Mesenchymal stem cell (in vitro differentiated cells and primary cell): ENCODE measurements around the gene MMP27.

Experiments
- DNase-seq: peaks from one replicate; pipeline ENCODE4 v3.0.0-alpha.2; 2013
- H2AFZ ChIP-seq: one replicate; pipeline ENCODE4 v1.6.1; 2013; ENCODE audit warnings: low read depth, mild to moderate bottlenecking, control low read depth, inconsistent platforms, low read length, moderate library complexity
- H2AK5ac ChIP-seq: 2 replicates; pipeline ENCODE4 v1.6.1; 2013; ENCODE audit warnings: low read length, moderate library complexity, mild to moderate bottlenecking, inconsistent platforms; ENCODE audit not compliant: severe bottlenecking
- H2BK120ac ChIP-seq: one replicate; pipeline ENCODE4 v1.6.1; 2013; ENCODE audit warnings: low read depth, mild to moderate bottlenecking, inconsistent platforms, low read length, moderate library complexity
- H2BK12ac ChIP-seq, 2 experiments: one replicate each; pipeline ENCODE4 v1.6.1; 2013; ENCODE audit warnings: inconsistent platforms in 2 of 2, low read length in 2 of 2, mild to moderate bottlenecking in 2 of 2, moderate library complexity in 2 of 2, control low read depth in 1 of 2
- H2BK15ac ChIP-seq: one replicate; pipeline ENCODE4 v1.6.1; 2013; ENCODE audit warnings: mild to moderate bottlenecking, low read depth, inconsistent platforms; ENCODE audit not compliant: poor library complexity, severe bottlenecking
- H2BK5ac ChIP-seq: 2 replicates; pipeline ENCODE4 v1.6.1; 2013; ENCODE audit warnings: low read depth, mild to moderate bottlenecking, low read length, control low read depth, inconsistent platforms; ENCODE audit not compliant: poor library complexity, severe bottlenecking
- H3K14ac ChIP-seq, 2 experiments: one replicate each; pipeline ENCODE4 v1.6.1; 2013; ENCODE audit warnings: inconsistent platforms in 2 of 2, low read length in 2 of 2, control low read depth in 1 of 2, mild to moderate bottlenecking in 1 of 2, moderate library complexity in 1 of 2
- H3K18ac ChIP-seq, 2 experiments: one replicate each; pipeline ENCODE4 v1.6.1; 2013; ENCODE audit warnings: inconsistent platforms in 2 of 2, low read length in 2 of 2, control low read depth in 1 of 2, low read depth in 1 of 2, mild to moderate bottlenecking in 1 of 2
- H3K23ac ChIP-seq, 2 experiments: one replicate each; pipeline ENCODE4 v1.6.1; 2013; ENCODE audit warnings: inconsistent platforms in 2 of 2, low read length in 2 of 2, mild to moderate bottlenecking in 2 of 2, moderate library complexity in 2 of 2, control low read depth in 1 of 2
- H3K27ac ChIP-seq: 2 replicates; pipeline ENCODE4 v1.5.1; 2013; ENCODE audit warnings: mild to moderate bottlenecking, moderate library complexity, low read length, control low read depth, inconsistent platforms; ENCODE audit not compliant: poor library complexity, severe bottlenecking
- H3K27me3 ChIP-seq, 2 experiments: 2 replicates each; pipeline versions ENCODE4 v1.6.1 to v1.7.0; 2013; ENCODE audit warnings: low read length in 2 of 2, mild to moderate bottlenecking in 2 of 2, moderate library complexity in 2 of 2, control low read depth in 1 of 2, inconsistent platforms in 1 of 2; ENCODE audit not compliant: control insufficient read depth in 1 of 2, insufficient read depth in 1 of 2
- H3K36me3 ChIP-seq, 2 experiments: 2 replicates each; pipeline versions ENCODE4 v1.6.1 to v1.7.0; 2013; ENCODE audit warnings: low read length in 2 of 2, control low read depth in 1 of 2, inconsistent platforms in 1 of 2, low read depth in 1 of 2, mild to moderate bottlenecking in 1 of 2; ENCODE audit not compliant: insufficient read depth in 2 of 2, control insufficient read depth in 1 of 2
- H3K4ac ChIP-seq, 2 experiments: one replicate each; pipeline ENCODE4 v1.6.1; 2013; ENCODE audit warnings: inconsistent platforms in 2 of 2, low read length in 2 of 2, mild to moderate bottlenecking in 2 of 2, moderate library complexity in 2 of 2, control low read depth in 1 of 2, low read depth in 1 of 2
- H3K4me1 ChIP-seq: 2 replicates; pipeline ENCODE4 v1.6.1; 2013; ENCODE audit warnings: low read depth, low read length, control low read depth; ENCODE audit not compliant: control insufficient read depth, insufficient read depth
- H3K4me2 ChIP-seq: 2 replicates; pipeline ENCODE4 v1.6.1; 2013; ENCODE audit warnings: low read length, mild to moderate bottlenecking, inconsistent platforms; ENCODE audit not compliant: poor library complexity, severe bottlenecking
- H3K4me3 ChIP-seq, 2 experiments: 2 replicates each; pipeline versions ENCODE4 v1.5.1 to v1.7.0; 2013; ENCODE audit warnings: low read length in 2 of 2, mild to moderate bottlenecking in 2 of 2, control low read depth in 1 of 2, low read depth in 1 of 2; ENCODE audit not compliant: insufficient read depth in 1 of 2
- H3K79me1 ChIP-seq: replicated peaks from 2 replicates; pipeline ENCODE4 v1.6.1; 2013; ENCODE audit warnings: mild to moderate bottlenecking, control low read depth, low read length, inconsistent platforms; ENCODE audit not compliant: poor library complexity, severe bottlenecking
- H3K9ac ChIP-seq: 2 replicates; pipeline ENCODE4 v1.7.0; 2013; ENCODE audit warnings: mild to moderate bottlenecking, low read length, moderate library complexity
- H3K9me3 ChIP-seq: 2 replicates; pipeline ENCODE4 v1.7.0; 2013; ENCODE audit warnings: mild to moderate bottlenecking, low read length; ENCODE audit not compliant: control insufficient read depth
- H4K8ac ChIP-seq: one replicate; pipeline ENCODE4 v1.6.1; 2013; ENCODE audit warnings: inconsistent platforms, mild to moderate bottlenecking, low read length, moderate library complexity
- H4K91ac ChIP-seq: one replicate; pipeline ENCODE4 v1.6.1; 2013; ENCODE audit warnings: mild to moderate bottlenecking, low read length, inconsistent platforms
- WGBS: methylation state at CpG from one replicate; pipeline ENCODE4 v1.1.7; 2013; ENCODE audit warnings: mixed read lengths; 5-methylcytosine and 5-hydroxymethylcytosine counted together

The MMP27 gene

DNA sequence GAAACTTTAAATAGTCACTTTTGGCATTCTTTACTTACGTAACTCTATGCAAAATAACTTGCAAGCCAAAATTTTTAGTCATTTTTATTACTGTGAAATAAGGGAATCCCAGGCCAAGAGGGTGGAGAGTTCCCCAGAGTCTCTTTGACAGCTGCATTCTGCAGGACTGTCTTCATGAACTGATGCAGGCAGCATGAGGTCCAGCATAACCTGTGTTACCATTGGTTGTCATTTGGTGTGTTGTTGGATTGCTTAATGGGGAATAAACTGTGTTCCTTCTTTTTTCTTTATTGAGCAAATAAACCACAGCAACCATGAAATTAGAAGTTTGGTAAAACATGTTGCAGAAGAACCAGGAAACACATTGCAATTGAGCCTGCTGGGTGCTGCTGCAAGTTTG lies 24.6 kb downstream of the MMP27 start:
- no peak overlapping the region for H2BK5ac ChIP-seq
- H3K27me3 ChIP-seq = no peaks in the 10 kb centered on the region
- no peak overlapping the region for H3K14ac ChIP-seq
- H3K79me1 ChIP-seq = no peaks in the 10 kb centered on the region
- H2AFZ ChIP-seq = no peak overlapping the region
- H3K18ac ChIP-seq = no peak overlapping the region
- H2AK5ac ChIP-seq = no peak overlapping the region
- no peak overlapping the region for H2BK15ac ChIP-seq
- H3K9me3 ChIP-seq = no peaks in the 10 kb centered on the region
- no peak overlapping the region for H3K4me3 ChIP-seq
- no peak overlapping the region for H4K91ac ChIP-seq
- no peak overlapping the region for H3K4ac ChIP-seq
- no peak overlapping the region for H3K9ac ChIP-seq
- no peaks in the 10 kb centered on the region for H3K4me1 ChIP-seq
- no peak overlapping the region for H2BK12ac ChIP-seq
- no peak overlapping the region for H4K8ac ChIP-seq
- H2BK120ac ChIP-seq = no peak overlapping the region
- no peak overlapping the region for H3K23ac ChIP-seq
- H3K27ac ChIP-seq = no peak overlapping the region
- no peak overlapping the region for H3K4me2 ChIP-seq
- no CpG with 5 or more reads among the region's 1 CpG for WGBS
- H3K36me3 ChIP-seq = no peaks in the 10 kb centered on the region
- DNase-seq = peak; percentile 8

DNA sequence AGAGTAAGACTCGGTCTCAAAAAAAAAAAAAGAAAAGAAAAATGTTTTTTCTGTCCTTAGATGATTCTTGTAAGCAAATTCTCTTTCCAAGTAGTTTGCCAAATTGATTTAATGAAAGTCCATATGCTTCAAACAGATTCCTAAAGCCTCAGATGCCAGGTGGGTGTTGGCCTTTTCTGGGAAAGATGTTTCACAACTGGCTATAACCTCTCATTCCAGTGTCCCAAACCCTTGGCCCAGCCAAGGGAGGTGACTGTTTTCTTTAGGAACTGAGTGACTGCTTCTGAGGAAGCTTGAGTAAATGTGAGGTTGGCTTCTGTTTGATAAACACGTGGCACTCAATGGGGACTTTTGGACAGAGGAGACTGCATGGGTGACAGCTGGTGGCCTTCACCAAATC lies 27.5 kb downstream of the MMP27 start:
- Histone ChIP-seq H3K18ac (no peak overlapping the region), H3K23ac (no peak overlapping the region), H2BK5ac (no peak overlapping the region), H3K9ac (no peak overlapping the region), H2AK5ac (no peak overlapping the region), H4K91ac (no peak overlapping the region), H2AFZ (no peak overlapping the region), H3K9me3 (no peaks in the 10 kb centered on the region), H3K27ac (no peak overlapping the region), H4K8ac (no peak overlapping the region), H2BK12ac (no peak overlapping the region), H3K14ac (no peak overlapping the region), H3K79me1 (no peaks in the 10 kb centered on the region), H3K4ac (no peak overlapping the region), H2BK15ac (no peak overlapping the region), H3K4me3 (no peak overlapping the region), H2BK120ac (no peak overlapping the region), H3K27me3 (no peaks in the 10 kb centered on the region), H3K4me2 (no peak overlapping the region), H3K36me3 (no peaks in the 10 kb centered on the region), H3K4me1 (no peaks in the 10 kb centered on the region)
- WGBS = 95% methylated on average over 1 of the region's 2 CpGs
- DNase-seq = no peak

DNA sequence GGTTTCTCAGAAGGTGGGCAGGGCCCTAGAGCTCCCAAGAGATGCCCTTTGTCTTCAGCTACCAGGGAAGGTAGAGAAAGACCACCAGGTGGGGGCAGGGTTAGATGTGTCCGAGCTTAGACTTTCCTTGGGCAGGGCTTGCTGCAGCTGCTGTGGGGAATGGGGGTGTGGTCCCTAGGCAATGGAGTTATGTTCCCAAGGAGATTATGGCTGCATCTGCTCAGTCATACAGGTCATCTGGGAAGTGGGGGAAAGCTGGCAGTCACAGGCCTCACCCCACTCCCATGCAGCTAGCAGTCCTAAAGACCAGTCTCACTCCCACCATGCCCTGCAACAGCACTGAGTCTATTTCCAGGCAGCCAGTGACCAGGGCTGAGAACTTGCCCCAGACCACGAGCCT lies 29.5 kb downstream of the MMP27 start:
- no peak overlapping the region for H3K4ac ChIP-seq
- H3K4me3 ChIP-seq = no peak overlapping the region
- H3K23ac ChIP-seq = no peak overlapping the region
- no peak overlapping the region for H3K18ac ChIP-seq
- H2BK12ac ChIP-seq = no peak overlapping the region
- no peaks in the 10 kb centered on the region for H3K9me3 ChIP-seq
- no peaks in the 10 kb centered on the region for H3K4me1 ChIP-seq
- no peaks in the 10 kb centered on the region for H3K27me3 ChIP-seq
- no peaks in the 10 kb centered on the region for H3K79me1 ChIP-seq
- H2BK5ac ChIP-seq = no peak overlapping the region
- no peak overlapping the region for H3K14ac ChIP-seq
- no peak overlapping the region for H4K8ac ChIP-seq
- no peak overlapping the region for H3K9ac ChIP-seq
- H2BK120ac ChIP-seq = no peak overlapping the region
- H4K91ac ChIP-seq = no peak overlapping the region
- no peak overlapping the region for H3K27ac ChIP-seq
- no peak overlapping the region for H2AFZ ChIP-seq
- DNase-seq = no peak
- 70% methylated on average over 2 of the region's 2 CpGs for WGBS
- H3K36me3 ChIP-seq = no peaks in the 10 kb centered on the region
- H2AK5ac ChIP-seq = no peak overlapping the region
- H2BK15ac ChIP-seq = no peak overlapping the region
- H3K4me2 ChIP-seq = no peak overlapping the region

DNA sequence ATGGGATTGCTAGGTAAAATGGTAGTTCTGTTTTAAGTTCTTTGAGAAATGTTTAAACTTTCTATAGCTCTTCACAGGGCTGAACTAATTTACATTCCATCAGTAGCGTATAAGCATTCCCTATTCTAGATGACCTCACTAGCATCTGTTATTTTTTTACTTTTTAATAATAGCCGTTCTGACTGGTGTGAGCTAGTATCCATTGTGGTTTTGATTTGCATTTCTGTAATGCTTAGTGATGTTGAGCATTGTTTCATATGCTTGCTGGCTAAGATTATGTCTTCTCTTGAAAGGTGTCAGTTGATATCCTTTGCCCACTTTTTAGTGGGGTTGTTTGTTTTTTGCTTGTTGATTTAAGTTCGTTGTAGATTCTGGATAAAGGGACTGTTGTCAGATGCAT lies 35.9 kb downstream of the MMP27 start:
- H4K8ac ChIP-seq = no peak overlapping the region
- H3K36me3 ChIP-seq = no peaks in the 10 kb centered on the region
- no peak overlapping the region for H2AFZ ChIP-seq
- H4K91ac ChIP-seq = no peak overlapping the region
- H3K4me3 ChIP-seq = no peak overlapping the region
- H3K23ac ChIP-seq = no peak overlapping the region
- no peaks in the 10 kb centered on the region for H3K79me1 ChIP-seq
- H2BK12ac ChIP-seq = no peak overlapping the region
- no peak overlapping the region for H2AK5ac ChIP-seq
- H3K27ac ChIP-seq = no peak overlapping the region
- H3K4me1 ChIP-seq = no peaks in the 10 kb centered on the region
- no peak overlapping the region for H3K4me2 ChIP-seq
- no peak overlapping the region for H2BK5ac ChIP-seq
- H3K14ac ChIP-seq = no peak overlapping the region
- no peak overlapping the region for H3K18ac ChIP-seq
- H3K9ac ChIP-seq = no peak overlapping the region
- no peaks in the 10 kb centered on the region for H3K27me3 ChIP-seq
- no peak overlapping the region for H2BK15ac ChIP-seq
- no peak overlapping the region for H3K4ac ChIP-seq
- H2BK120ac ChIP-seq = no peak overlapping the region
- no peaks in the 10 kb centered on the region for H3K9me3 ChIP-seq
- no peak for DNase-seq
- 81% methylated on average over 3 of the region's 3 CpGs for WGBS
